OCI-LY3 (cell line): ENCODE results near the gene ANP32B.

Experiments used
- H2AFZ ChIP-seq: fragments of 200-600, 300-600 bp; shearing (Covaris generic); 2 replicates; pipeline ENCODE4 v1.6.0; 2014; ENCODE audit warnings: antibody characterized with exemption, low read depth, low read length
- H3K27ac ChIP-seq: fragments of 200-600, 300-600 bp; sonication (generic); 2 replicates; pipeline ENCODE4 v1.5.1; 2014; ENCODE audit warnings: mild to moderate bottlenecking, low read length, moderate library complexity, mixed read lengths
- H3K27me3 ChIP-seq: fragments of 200-600, 300-600 bp; sonication (generic); 2 replicates; pipeline ENCODE4 v1.6.1; 2014; ENCODE audit warnings: low read depth, low read length, mixed read lengths
- H3K36me3 ChIP-seq: fragments of 200-600, 300-600 bp; sonication (generic); replicated peaks from 2 replicates; pipeline ENCODE3; 2014; ENCODE audit warnings: low read depth, low read length, mixed read lengths
- H3K4me1 ChIP-seq: fragments of 300-600, 200-600 bp; sonication (generic); 2 replicates; pipeline ENCODE4 v1.6.1; 2014; ENCODE audit warnings: low read length, mixed read lengths
- H3K4me2 ChIP-seq: fragments of 200-600, 300-600 bp; sonication (generic); 2 replicates; pipeline ENCODE4 v1.6.1; 2014; ENCODE audit warnings: low read length, mixed read lengths
- H3K4me3 ChIP-seq: fragments of 300-600, 200-600 bp; sonication (generic); 2 replicates; pipeline ENCODE4 v1.5.1; 2014; ENCODE audit warnings: antibody characterized with exemption, mild to moderate bottlenecking, low read length, moderate library complexity
- H3K79me2 ChIP-seq: fragments of 300-600, 200-600 bp; shearing (Covaris generic); 2 replicates; pipeline ENCODE4 v1.6.1; 2014; ENCODE audit warnings: mild to moderate bottlenecking, low read length, mixed read lengths
- H3K9ac ChIP-seq: fragments of 300-600, 200-600 bp; shearing (Covaris generic); 2 replicates; pipeline ENCODE4 v1.6.0; 2014; ENCODE audit warnings: mild to moderate bottlenecking, low read length, moderate library complexity
- H3K9me3 ChIP-seq: fragments of 200-600, 300-600 bp; shearing (Covaris generic); 2 replicates; pipeline ENCODE4 v1.6.1; 2014; ENCODE audit warnings: low read length, mixed read lengths; ENCODE audit not compliant: insufficient read depth
- H4K20me1 ChIP-seq: fragments of 200-600, 300-600 bp; sonication (generic); 2 replicates; pipeline ENCODE4 v1.6.1; 2016; ENCODE audit warnings: low read length, mixed read lengths; ENCODE audit not compliant: insufficient read depth
- CTCF ChIP-seq: fragments of 200-600, 300-600 bp; sonication (generic); IDR thresholded peaks from 2 replicates; pipeline ENCODE4 v1.5.1; 2014; ENCODE audit warnings: antibody characterized with exemption, low read length, low read depth
- EZH2phosphoT487 ChIP-seq: fragments of 200-600 bp; shearing (Covaris generic); IDR thresholded peaks from 2 replicates; pipeline ENCODE4 v1.6.1; 2018; ENCODE audit warnings: antibody characterized with exemption, mixed run types, low read depth

The ANP32B gene

GRCh38 chr9:98009936-98010335, 26.8 kb downstream of the ANP32B start:
- peak overlapping the region; percentile 80 for H3K27ac ChIP-seq
- H3K4me1 ChIP-seq = peaks cover 53% of the 10 kb centered on the region
- peaks cover 64% of the 10 kb centered on the region for H3K36me3 ChIP-seq
- H4K20me1 ChIP-seq = peaks cover 18% of the 10 kb centered on the region
- H3K4me3 ChIP-seq = 0 out of 2 replicates have a peak overlapping the region, but pooled peaks have one; percentile 19
- H3K9ac ChIP-seq = 0 out of 2 replicates have a peak overlapping the region, but pooled peaks have one; percentile 24
- peaks cover 76% of the 10 kb centered on the region for H3K79me2 ChIP-seq
- H2AFZ ChIP-seq = no peak overlapping the region
- TF ChIP-seq CTCF = no peak
- no peak for TF ChIP-seq EZH2phosphoT487
- no peaks in the 10 kb centered on the region for H3K27me3 ChIP-seq
- H3K9me3 ChIP-seq = no peaks in the 10 kb centered on the region
- peak overlapping the region; percentile 66 for H3K4me2 ChIP-seq

- no peaks in the 10 kb centered on the region for H3K9me3 ChIP-seq
- peaks cover 71% of the 10 kb centered on the region for H3K79me2 ChIP-seq
- peaks cover 58% of the 10 kb centered on the region for H3K4me1 ChIP-seq
- H4K20me1 ChIP-seq = peaks cover 18% of the 10 kb centered on the region
- H3K9ac ChIP-seq = peak overlapping the region; percentile 24; the same call in 1 of the 2 replicates
- H3K27me3 ChIP-seq = no peaks in the 10 kb centered on the region
- H3K4me3 ChIP-seq = peak overlapping the region; percentile 28
- peak overlapping the region; percentile 80 for H3K27ac ChIP-seq
- TF ChIP-seq EZH2phosphoT487 = no peak
- no peak for TF ChIP-seq CTCF
- H3K4me2 ChIP-seq = peak overlapping the region; percentile 66
- H3K36me3 ChIP-seq = peaks cover 62% of the 10 kb centered on the region
- no peak overlapping the region for H2AFZ ChIP-seq
These were observed 27.3 kb downstream of the ANP32B start for GRCh38 chr9:98010445-98010844.

GRCh38 chr9:98011122-98011521, 28.0 kb downstream of the ANP32B start:
- Histone ChIP-seq H3K36me3 (peaks cover 60% of the 10 kb centered on the region), H3K4me3 (peak overlapping the region; percentile 28; the same call in 1 of the 2 replicates), H3K9me3 (no peaks in the 10 kb centered on the region), H2AFZ (no peak overlapping the region), H3K27me3 (no peaks in the 10 kb centered on the region), H3K9ac (peak overlapping the region; percentile 36), H3K4me2 (peak overlapping the region; percentile 66), H4K20me1 (peaks cover 18% of the 10 kb centered on the region), H3K79me2 (peaks cover 64% of the 10 kb centered on the region), H3K27ac (peak overlapping the region; percentile 80), H3K4me1 (peaks cover 59% of the 10 kb centered on the region)
- TF ChIP-seq EZH2phosphoT487 (no peak), CTCF (no peak)

GRCh38 chr9:98016137-98016680, 33.1 kb downstream of the ANP32B start:
- Histone ChIP-seq H3K36me3 (peaks cover 65% of the 10 kb centered on the region), H3K27ac (no peak overlapping the region; the same call in 1 of the 2 replicates), H3K4me3 (no peak overlapping the region), H3K27me3 (no peaks in the 10 kb centered on the region), H3K9me3 (no peaks in the 10 kb centered on the region), H3K4me1 (peaks cover 22% of the 10 kb centered on the region), H3K9ac (no peak overlapping the region), H2AFZ (no peak overlapping the region), H3K4me2 (no peak overlapping the region), H4K20me1 (no peaks in the 10 kb centered on the region; the same call in 1 of the 2 replicates), H3K79me2 (peaks cover 16% of the 10 kb centered on the region)
- TF ChIP-seq CTCF = no peak
- no peak for TF ChIP-seq EZH2phosphoT487
